ENCODE results near the gene CAP2.

The CAP2 gene

GRCh38 chr6:17450832-17451231 lies 57.4 kb downstream of the CAP2 start:
- Histone ChIP-seq H3K79me1 (ENCODE audit: low read length) (no peaks in the 10 kb centered on the region), H3K4me3 (ENCODE audit: low read depth, low read length) (no peak overlapping the region), H4K91ac (ENCODE audit: low read depth, low read length) (no peak overlapping the region), H3K27me3 (ENCODE audit: insufficient read depth, low read length) (no peaks in the 10 kb centered on the region), H4K8ac (ENCODE audit: low read depth, low read length) (no peak overlapping the region), H3K27ac (ENCODE audit: low read depth, low read length) (no peak overlapping the region), H4K12ac (ENCODE audit: low read depth, low read length) (no peak overlapping the region), H2AK5ac (ENCODE audit: low read length) (no peak overlapping the region), H3K4me2 (ENCODE audit: low read length) (no peak overlapping the region), H2BK12ac (ENCODE audit: low read length) (no peak overlapping the region), H3K36me3 (ENCODE audit: control insufficient read depth in 1 of 2, insufficient read depth in 2 of 2, low read length in 2 of 2) (peaks cover 3% of the 10 kb centered on the region in 2 experiments), H3K9me3 (ENCODE audit: insufficient read depth, low read depth, low read length) (no peaks in the 10 kb centered on the region), H2AFZ (ENCODE audit: insufficient read depth, low read length, poor library complexity) (no peak overlapping the region), H3K4me1 (ENCODE audit: control insufficient read depth in 1 of 2, insufficient read depth in 2 of 2, low read length in 2 of 2) (peaks cover 5 to 10% of the 10 kb centered on the region in 2 experiments), H3K9ac (ENCODE audit: low read length) (no peak overlapping the region), H3K18ac (ENCODE audit: low read length) (no peak overlapping the region), H3K23ac (ENCODE audit: low read length) (no peak overlapping the region), H2BK5ac (ENCODE audit: low read depth, low read length, poor library complexity) (no peak overlapping the region), H2BK120ac (ENCODE audit: insufficient read depth, low read length, poor library complexity) (no peak overlapping the region), H3K4ac (ENCODE audit: low read depth, low read length) (no peak overlapping the region), H3K14ac (ENCODE audit: low read length) (no peak overlapping the region), H3K79me2 (ENCODE audit: control insufficient read depth, insufficient read depth, low read length, poor library complexity) (no peaks in the 10 kb centered on the region)
- DNase-seq: no peak
- WGBS (ENCODE audit: extremely low coverage, insufficient coverage, insufficient read length): no CpG with 5 or more reads among the region's 5 CpGs

GRCh38 chr6:17452096-17452495 lies 58.7 kb downstream of the CAP2 start:
- Histone ChIP-seq H3K4me2 (ENCODE audit: low read length) (no peak overlapping the region), H4K91ac (ENCODE audit: low read depth, low read length) (no peak overlapping the region), H3K23ac (ENCODE audit: low read length) (no peak overlapping the region), H3K9me3 (ENCODE audit: insufficient read depth, low read depth, low read length) (no peaks in the 10 kb centered on the region), H3K36me3 (ENCODE audit: control insufficient read depth in 1 of 2, insufficient read depth in 2 of 2, low read length in 2 of 2) (peaks cover 3% of the 10 kb centered on the region in 2 experiments), H3K79me2 (ENCODE audit: control insufficient read depth, insufficient read depth, low read length, poor library complexity) (no peaks in the 10 kb centered on the region), H2AFZ (ENCODE audit: insufficient read depth, low read length, poor library complexity) (no peak overlapping the region), H4K12ac (ENCODE audit: low read depth, low read length) (no peak overlapping the region), H3K79me1 (ENCODE audit: low read length) (no peaks in the 10 kb centered on the region), H4K8ac (ENCODE audit: low read depth, low read length) (no peak overlapping the region), H2BK120ac (ENCODE audit: insufficient read depth, low read length, poor library complexity) (no peak overlapping the region), H2BK5ac (ENCODE audit: low read depth, low read length, poor library complexity) (no peak overlapping the region), H3K4ac (ENCODE audit: low read depth, low read length) (no peak overlapping the region), H3K27me3 (ENCODE audit: insufficient read depth, low read length) (no peaks in the 10 kb centered on the region), H3K4me3 (ENCODE audit: low read depth, low read length) (no peak overlapping the region), H2AK5ac (ENCODE audit: low read length) (no peak overlapping the region), H2BK12ac (ENCODE audit: low read length) (no peak overlapping the region), H3K27ac (ENCODE audit: low read depth, low read length) (no peak overlapping the region), H3K14ac (ENCODE audit: low read length) (no peak overlapping the region), H3K18ac (ENCODE audit: low read length) (no peak overlapping the region), H3K4me1 (ENCODE audit: control insufficient read depth in 1 of 2, insufficient read depth in 2 of 2, low read length in 2 of 2) (peaks cover 5 to 10% of the 10 kb centered on the region in 2 experiments), H3K9ac (ENCODE audit: low read length) (no peak overlapping the region)
- DNase-seq: no peak
- whole genome bisulfite sequencing (ENCODE audit: extremely low coverage, insufficient coverage, insufficient read length): no CpG with 5 or more reads among the region's 6 CpGs

- no peak overlapping the region for H2BK120ac ChIP-seq (ENCODE audit: insufficient read depth, low read length, poor library complexity)
These were observed 61.1 kb downstream of the CAP2 start for GRCh38 chr6:17454316-17455005.

GRCh38 chr6:17455919-17456318 lies 62.5 kb downstream of the CAP2 start:
- no peaks in the 10 kb centered on the region for H3K9me3 ChIP-seq (ENCODE audit: insufficient read depth, low read depth, low read length)
- H3K4me2 ChIP-seq (ENCODE audit: low read length): no peak overlapping the region
- H4K8ac ChIP-seq (ENCODE audit: low read depth, low read length): no peak overlapping the region
- H3K18ac ChIP-seq (ENCODE audit: low read length): no peak overlapping the region
- H4K12ac ChIP-seq (ENCODE audit: low read depth, low read length): no peak overlapping the region
- no peak overlapping the region for H2BK5ac ChIP-seq (ENCODE audit: low read depth, low read length, poor library complexity)
- peak overlapping the region; percentile 48 for H2BK120ac ChIP-seq (ENCODE audit: insufficient read depth, low read length, poor library complexity)
- H4K91ac ChIP-seq (ENCODE audit: low read depth, low read length): no peak overlapping the region
- H2AFZ ChIP-seq (ENCODE audit: insufficient read depth, low read length, poor library complexity): no peak overlapping the region
- no CpG with 5 or more reads among the region's 7 CpGs for WGBS (ENCODE audit: extremely low coverage, insufficient coverage, insufficient read length)
- no peak for DNase-seq
- H3K9ac ChIP-seq (ENCODE audit: low read length): no peak overlapping the region
- no peak overlapping the region for H3K4me3 ChIP-seq (ENCODE audit: low read depth, low read length)
- peaks cover 5 to 10% of the 10 kb centered on the region in 2 experiments for H3K4me1 ChIP-seq (ENCODE audit: control insufficient read depth in 1 of 2, insufficient read depth in 2 of 2, low read length in 2 of 2)
- no peaks in the 10 kb centered on the region for H3K79me1 ChIP-seq (ENCODE audit: low read length)
- H3K27me3 ChIP-seq (ENCODE audit: insufficient read depth, low read length): no peaks in the 10 kb centered on the region
- no peak overlapping the region for H3K4ac ChIP-seq (ENCODE audit: low read depth, low read length)
- H2AK5ac ChIP-seq (ENCODE audit: low read length): no peak overlapping the region
- H3K23ac ChIP-seq (ENCODE audit: low read length): no peak overlapping the region
- H2BK12ac ChIP-seq (ENCODE audit: low read length): no peak overlapping the region
- H3K14ac ChIP-seq (ENCODE audit: low read length): no peak overlapping the region
- H3K27ac ChIP-seq (ENCODE audit: low read depth, low read length): no peak overlapping the region
- no peaks in the 10 kb centered on the region for H3K79me2 ChIP-seq (ENCODE audit: control insufficient read depth, insufficient read depth, low read length, poor library complexity)
- H3K36me3 ChIP-seq (ENCODE audit: control insufficient read depth in 1 of 2, insufficient read depth in 2 of 2, low read length in 2 of 2): peaks cover 0 to 1% of the 10 kb centered on the region in 2 experiments

More at GRCh38 chr6:17454316-17455005, 61.1 kb downstream of the CAP2 start:
- Histone ChIP-seq H3K9me3 (ENCODE audit: insufficient read depth, low read depth, low read length) (no peaks in the 10 kb centered on the region), H3K27me3 (ENCODE audit: insufficient read depth, low read length) (no peaks in the 10 kb centered on the region), H3K27ac (ENCODE audit: low read depth, low read length) (peak overlapping the region; percentile 71), H2BK12ac (ENCODE audit: low read length) (no peak overlapping the region), H2AFZ (ENCODE audit: insufficient read depth, low read length, poor library complexity) (no peak overlapping the region), H3K9ac (ENCODE audit: low read length) (no peak overlapping the region), H3K23ac (ENCODE audit: low read length) (no peak overlapping the region), H2AK5ac (ENCODE audit: low read length) (no peak overlapping the region), H4K12ac (ENCODE audit: low read depth, low read length) (no peak overlapping the region), H3K4ac (ENCODE audit: low read depth, low read length) (no peak overlapping the region), H3K36me3 (ENCODE audit: control insufficient read depth in 1 of 2, insufficient read depth in 2 of 2, low read length in 2 of 2) (no peaks in the 10 kb centered on the region), H3K14ac (ENCODE audit: low read length) (no peak overlapping the region), H3K79me1 (ENCODE audit: low read length) (no peaks in the 10 kb centered on the region), H3K18ac (ENCODE audit: low read length) (no peak overlapping the region), H3K4me2 (ENCODE audit: low read length) (peak overlapping the region; percentile 18), H3K4me3 (ENCODE audit: low read depth, low read length) (no peak overlapping the region), H2BK5ac (ENCODE audit: low read depth, low read length, poor library complexity) (peak overlapping the region; percentile 54), H4K8ac (ENCODE audit: low read depth, low read length) (no peak overlapping the region), H3K79me2 (ENCODE audit: control insufficient read depth, insufficient read depth, low read length, poor library complexity) (no peaks in the 10 kb centered on the region), H3K4me1 (ENCODE audit: control insufficient read depth in 1 of 2, insufficient read depth in 2 of 2, low read length in 2 of 2) (peaks cover 5 to 10% of the 10 kb centered on the region in 2 experiments), H4K91ac (ENCODE audit: low read depth, low read length) (no peak overlapping the region)
- WGBS (ENCODE audit: extremely low coverage, insufficient coverage, insufficient read length): no CpG with 5 or more reads among the region's 7 CpGs
- peak in 1 of 2 donors; percentile 84 for DNase-seq

Measured in trophoblast cell (in vitro differentiated cells and primary cell).